LNCAP (cell line): ENCODE results near the gene KIF17.
A peak's percentile ranks its signal among the peaks of the same experiment; 100 is the strongest.

Experiments
- TF ChIP-seq, protein P1 (sequence below): fragments of 450-650 bp; IDR thresholded peaks from 2 replicates; pipeline ENCODE4 v1.5.1; 2017; ENCODE audit warnings: mild to moderate bottlenecking

KIF17 gene

DNA sequence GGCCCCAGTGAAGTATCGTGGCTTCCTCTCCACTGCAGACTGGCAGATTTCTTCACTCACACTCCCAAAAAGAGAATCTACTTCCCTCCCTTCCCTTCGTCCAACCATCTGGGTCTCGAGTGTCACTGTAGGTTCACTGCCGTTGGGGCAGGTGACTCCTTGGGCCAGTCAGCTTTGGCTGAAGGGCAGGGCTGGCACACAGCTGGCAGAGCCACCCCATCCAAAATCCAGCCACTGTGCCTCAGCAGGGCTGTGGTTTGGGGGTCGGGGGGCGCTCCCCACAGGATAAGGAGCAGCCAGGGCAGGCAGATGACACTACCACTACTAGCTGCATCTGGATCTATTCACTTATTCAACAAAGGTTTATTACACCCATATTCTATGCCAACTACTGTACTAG, 74.7 kb downstream of the KIF17 start:
- TF ChIP-seq, protein P1, sequence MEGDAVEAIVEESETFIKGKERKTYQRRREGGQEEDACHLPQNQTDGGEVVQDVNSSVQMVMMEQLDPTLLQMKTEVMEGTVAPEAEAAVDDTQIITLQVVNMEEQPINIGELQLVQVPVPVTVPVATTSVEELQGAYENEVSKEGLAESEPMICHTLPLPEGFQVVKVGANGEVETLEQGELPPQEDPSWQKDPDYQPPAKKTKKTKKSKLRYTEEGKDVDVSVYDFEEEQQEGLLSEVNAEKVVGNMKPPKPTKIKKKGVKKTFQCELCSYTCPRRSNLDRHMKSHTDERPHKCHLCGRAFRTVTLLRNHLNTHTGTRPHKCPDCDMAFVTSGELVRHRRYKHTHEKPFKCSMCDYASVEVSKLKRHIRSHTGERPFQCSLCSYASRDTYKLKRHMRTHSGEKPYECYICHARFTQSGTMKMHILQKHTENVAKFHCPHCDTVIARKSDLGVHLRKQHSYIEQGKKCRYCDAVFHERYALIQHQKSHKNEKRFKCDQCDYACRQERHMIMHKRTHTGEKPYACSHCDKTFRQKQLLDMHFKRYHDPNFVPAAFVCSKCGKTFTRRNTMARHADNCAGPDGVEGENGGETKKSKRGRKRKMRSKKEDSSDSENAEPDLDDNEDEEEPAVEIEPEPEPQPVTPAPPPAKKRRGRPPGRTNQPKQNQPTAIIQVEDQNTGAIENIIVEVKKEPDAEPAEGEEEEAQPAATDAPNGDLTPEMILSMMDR: no peak

DNA sequence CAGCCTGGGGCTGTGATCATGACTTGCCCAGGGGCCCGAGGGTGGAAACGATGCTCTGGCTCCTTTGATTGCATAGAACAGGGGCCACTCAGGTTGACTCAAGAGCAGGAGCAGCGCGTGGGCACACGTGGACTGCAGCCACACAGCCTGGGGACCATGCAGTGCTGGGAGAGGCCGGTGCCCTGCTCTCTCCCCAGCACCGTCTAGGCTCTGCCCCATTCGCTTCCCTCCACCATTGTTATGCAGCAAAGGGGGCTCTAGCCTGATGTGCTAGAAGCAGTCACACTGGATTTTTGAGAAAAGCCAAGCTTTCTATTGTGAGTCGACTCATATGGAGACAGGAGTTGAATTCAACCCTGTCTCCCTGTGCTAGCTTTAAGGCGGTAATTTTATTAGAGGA, 75.8 kb downstream of the KIF17 start:
- TF ChIP-seq, protein P1: no peak

DNA sequence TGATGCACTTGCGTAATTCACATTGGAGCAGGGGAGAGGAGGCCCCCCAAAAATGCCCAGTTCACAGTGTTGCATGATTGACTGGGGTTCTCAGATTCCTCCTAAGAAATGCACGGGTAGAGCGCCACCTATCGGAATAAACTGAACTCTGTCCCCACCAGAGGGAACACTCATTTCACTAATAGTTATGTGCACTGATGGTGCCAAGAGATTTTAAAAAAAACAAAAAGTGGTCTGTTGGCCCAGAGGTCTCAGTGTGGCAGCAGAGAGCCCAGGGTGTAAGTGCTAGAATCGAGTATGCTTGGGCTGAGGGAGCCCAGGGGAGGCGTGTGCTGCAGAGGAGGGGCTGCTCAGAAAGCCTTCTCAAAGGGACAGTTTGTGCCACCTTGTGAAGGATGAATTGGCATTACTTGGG, 77.6 kb downstream of the KIF17 start:
- TF ChIP-seq, protein P1: peak; percentile 62

DNA sequence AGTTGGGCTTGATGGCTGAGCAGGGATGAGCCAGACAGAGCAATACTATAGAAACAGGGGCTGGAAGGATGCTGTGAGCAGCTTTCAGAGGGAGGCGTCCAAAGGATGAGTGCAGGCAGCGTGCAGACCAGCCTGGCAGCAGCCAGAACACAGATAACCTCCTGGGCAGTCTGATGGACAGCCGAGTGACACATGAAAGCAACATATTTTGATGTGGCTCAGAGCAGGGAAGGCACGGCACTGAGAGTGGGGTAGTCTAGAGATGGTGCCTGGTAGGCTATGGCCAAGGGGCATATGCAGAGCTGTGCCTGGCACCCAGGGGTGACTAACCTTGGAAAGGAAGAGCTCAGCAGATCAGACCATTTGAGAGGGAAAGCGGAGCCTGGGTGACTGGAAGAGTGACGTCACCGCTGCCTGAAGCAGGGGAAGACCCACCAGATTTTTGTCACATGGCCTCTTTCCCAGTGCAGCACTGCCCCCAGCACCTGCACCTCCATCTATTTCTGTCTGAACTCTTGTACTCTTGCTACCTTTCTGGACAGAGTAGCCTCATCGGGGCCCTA, 80.9 kb downstream of the KIF17 start:
- TF ChIP-seq, protein P1: no peak

DNA sequence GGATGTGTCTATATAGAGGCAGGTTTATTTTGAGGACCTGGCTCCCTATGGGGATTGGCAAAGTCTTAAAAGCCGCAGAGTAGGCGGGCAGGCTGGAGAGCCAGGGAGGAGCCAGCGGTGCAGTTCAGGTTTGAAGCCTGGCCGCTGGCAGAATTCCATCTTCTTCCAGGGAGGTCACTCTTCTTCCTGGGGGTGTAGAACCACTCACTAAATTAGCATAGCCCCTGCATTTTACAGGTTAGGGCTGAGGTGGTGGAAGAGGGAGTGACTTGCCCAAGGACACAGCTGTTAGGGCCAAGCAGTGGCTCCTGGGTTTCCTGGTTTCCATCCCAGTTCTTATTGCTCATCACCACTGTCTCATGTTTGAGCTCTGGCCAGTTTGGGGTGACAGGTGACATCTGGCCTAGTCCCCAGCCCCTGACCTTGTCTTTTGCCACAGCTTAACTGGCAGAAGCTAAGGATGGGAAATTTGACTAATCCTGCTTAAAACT, 83.2 kb downstream of the KIF17 start:
- TF ChIP-seq, protein P1: no peak

DNA sequence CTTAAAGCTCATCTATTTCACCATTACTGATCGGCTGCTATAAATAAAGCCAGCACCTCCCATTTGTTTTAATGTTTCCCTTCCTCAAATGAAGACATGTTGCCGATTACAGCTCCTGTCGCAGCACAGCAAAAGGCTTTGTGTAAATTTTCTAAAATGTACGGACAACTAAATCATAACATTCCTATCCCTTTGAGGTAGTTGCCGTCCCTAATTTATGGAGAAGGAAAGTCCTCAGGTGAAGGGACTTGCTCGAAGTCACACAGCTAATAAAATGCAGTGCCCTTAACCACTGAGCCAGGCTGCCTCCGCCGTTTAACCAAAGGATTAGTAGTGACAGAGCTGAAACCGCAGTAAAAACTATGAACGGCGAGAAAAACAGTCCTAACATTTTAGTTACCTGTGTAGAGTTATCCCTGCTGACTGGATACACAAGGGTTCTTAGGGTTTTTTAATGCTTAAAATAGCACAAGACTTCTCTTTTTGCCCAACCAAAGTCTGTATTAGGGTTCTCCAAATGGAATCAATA, 83.7 kb downstream of the KIF17 start:
- TF ChIP-seq, protein P1: no peak

DNA sequence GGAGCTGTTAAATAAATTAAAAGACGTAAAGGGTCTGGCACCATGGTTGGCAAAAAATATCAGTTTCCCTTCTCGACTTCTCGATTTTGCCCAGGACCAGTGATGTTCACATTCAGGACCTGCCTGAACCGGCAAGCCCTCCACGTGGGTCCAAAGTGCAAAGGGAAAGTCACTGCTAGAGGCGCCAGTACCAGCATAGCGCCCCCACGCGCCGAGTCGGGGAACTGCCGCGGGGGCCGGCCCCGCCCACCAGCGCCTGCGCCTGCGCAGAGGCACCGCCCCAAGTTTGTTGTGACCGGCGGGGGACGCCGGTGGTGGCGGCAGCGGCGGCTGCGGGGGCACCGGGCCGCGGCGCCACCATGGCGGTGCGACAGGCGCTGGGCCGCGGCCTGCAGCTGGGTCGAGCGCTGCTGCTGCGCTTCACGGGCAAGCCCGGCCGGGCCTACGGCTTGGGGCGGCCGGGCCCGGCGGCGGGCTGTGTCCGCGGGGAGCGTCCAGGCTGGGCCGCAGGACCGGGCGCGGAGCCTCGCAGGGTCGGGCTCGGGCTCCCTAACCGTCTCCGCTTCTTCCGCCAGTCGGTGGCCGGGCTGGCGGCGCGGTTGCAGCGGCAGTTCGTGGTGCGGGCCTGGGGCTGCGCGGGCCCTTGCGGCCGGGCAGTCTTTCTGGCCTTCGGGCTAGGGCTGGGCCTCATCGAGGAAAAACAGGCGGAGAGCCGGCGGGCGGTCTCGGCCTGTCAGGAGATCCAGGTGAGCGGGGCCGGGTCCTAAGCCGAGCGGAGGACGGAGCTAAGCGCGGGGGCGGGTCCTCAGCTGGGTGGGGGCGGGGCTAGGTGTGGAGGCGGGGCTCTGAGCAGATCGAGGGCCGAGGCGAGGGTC, 84.4 kb downstream of the KIF17 start, which contains the start of gene PINK1:
Gene PINK1, plus strand, starts transcription at position 269 of the 875 bp plus-strand sequence. Its CDS starts 91 bp downstream, at position 360.
- TF ChIP-seq, protein P1: peak; percentile 91
